Myometrial cell (primary cell): ENCODE results near the gene TUBA4B. TPM values are rescaled to one million over a fixed set of nuclear protein-coding genes. Genes with fewer than 3 reads are reported as not detected.

ENCODE experiments used
- total RNA-seq: library from RNA; depleted of rRNA; stranded (reverse); fragments of >200 nt; gene quantifications from 2 replicates; pipeline ENCODE4 v1.2.3, GENCODE V29; 2015

TUBA4B gene
- total RNA-seq = not detected in 2 replicates

GRCh38 chr2:219252900-219253752, at the start of gene TUBA4B:
TSS of gene TUBA4B (plus strand) at chr2:219253243. CDS start at chr2:219253408, 165 bp downstream.

GRCh38 chr2:219206328-219207133, 46.5 kb upstream of the TUBA4B start, which contains the start of gene ZFAND2B:
TSS of gene ZFAND2B (plus strand) at chr2:219206782. CDS start at chr2:219206988, 206 bp downstream.

GRCh38 chr2:219218732-219219701, 34.0 kb upstream of the TUBA4B start, which contains the start of gene ABCB6:
TSS of gene ABCB6 (minus strand) at chr2:219218958. CDS start at chr2:219218673, 285 bp downstream.

GRCh38 chr2:219229305-219230058, 23.6 kb upstream of the TUBA4B start, which contains the start of the genes ANKZF1 and ATG9A:
TSS of gene ANKZF1 (plus strand) at chr2:219229806. CDS start at chr2:219230258, 452 bp downstream.
TSS of gene ATG9A (minus strand) at chr2:219229636. CDS start at chr2:219228024, 1,612 bp downstream.

GRCh38 chr2:219245148-219245898, 7.7 kb upstream of the TUBA4B start, which contains the start of the genes GLB1L and STK16:
TSS of gene GLB1L (minus strand) at chr2:219245444. CDS start at chr2:219243573, 1,871 bp downstream.
TSS of gene STK16 (plus strand) at chr2:219245479. CDS start at chr2:219246000, 521 bp downstream.

GRCh38 chr2:219253753-219254589, 928 bp downstream of the TUBA4B start, which contains the start of gene TUBA4A:
TSS of gene TUBA4A (minus strand) at chr2:219253918. CDS start at chr2:219253858, 60 bp downstream.

GRCh38 chr2:219279151-219279915, 26.3 kb downstream of the TUBA4B start, which contains the start of gene DNAJB2:
TSS of gene DNAJB2 (plus strand) at chr2:219279366. CDS start at chr2:219279834, 468 bp downstream.

GRCh38 chr2:219309278-219309677, 56.2 kb downstream of the TUBA4B start, which contains the start of gene PTPRN:
TSS of gene PTPRN (minus strand) at chr2:219309401. CDS start at chr2:219309332, 69 bp downstream.

Other genes starting within 250 kb of the TUBA4B start
- not detected in 2 replicates for gene CFAP65, start 211.7 kb upstream of the TUBA4B start, total RNA-seq
- not detected in 2 replicates for gene IHH, start 192.3 kb upstream of the TUBA4B start, total RNA-seq
- 22.7 and 33.2 TPM in 2 replicates for gene NHEJ1, start 92.4 kb upstream of the TUBA4B start, total RNA-seq
- gene SLC23A3, start 83.2 kb upstream of the TUBA4B start, total RNA-seq = not detected in 2 replicates
- 32.3 and 39.0 TPM in 2 replicates for gene CNPPD1, start 76.3 kb upstream of the TUBA4B start, total RNA-seq
- gene RETREG2, start 75.0 kb upstream of the TUBA4B start, total RNA-seq = 55.8 and 78.7 TPM in 2 replicates
- 30.3 and 42.7 TPM in 2 replicates for gene ZFAND2B, start 46.5 kb upstream of the TUBA4B start, total RNA-seq
- 12.7 and 13.1 TPM in 2 replicates for gene ABCB6, start 34.3 kb upstream of the TUBA4B start, total RNA-seq
- gene ATG9A, start 23.6 kb upstream of the TUBA4B start, total RNA-seq = 49.9 and 58.3 TPM in 2 replicates
- gene ANKZF1, start 23.4 kb upstream of the TUBA4B start, total RNA-seq = 16.1 and 30.6 TPM in 2 replicates
- 25.1 and 25.5 TPM in 2 replicates for gene GLB1L, start 7.8 kb upstream of the TUBA4B start, total RNA-seq
- 18.8 and 23.4 TPM in 2 replicates for gene STK16, start 7.8 kb upstream of the TUBA4B start, total RNA-seq
- gene TUBA4A, start 675 bp downstream of the TUBA4B start, total RNA-seq = 11.3 and 19.0 TPM in 2 replicates
- gene DNAJB2, start 26.1 kb downstream of the TUBA4B start, total RNA-seq = 30.0 and 37.2 TPM in 2 replicates
- 1.2 and 1.7 TPM in 2 replicates for gene PTPRN, start 56.2 kb downstream of the TUBA4B start, total RNA-seq
- not detected in 2 replicates for gene RESP18, start 79.5 kb downstream of the TUBA4B start, total RNA-seq
- 55.9 and 67.2 TPM in 2 replicates for gene DNPEP, start 134.7 kb downstream of the TUBA4B start, total RNA-seq
- gene DES, start 165.1 kb downstream of the TUBA4B start, total RNA-seq = 83.3 and 119 TPM in 2 replicates
- 11.8 and 17.4 TPM in 2 replicates for gene SPEG, start 181.6 kb downstream of the TUBA4B start, total RNA-seq
- 88.4 and 110 TPM in 2 replicates for gene GMPPA, start 245.6 kb downstream of the TUBA4B start, total RNA-seq